ENCODE results near the gene CRB2.

GRCh38 chr9:123395689-123396511, 39.9 kb downstream of the CRB2 start:
- no peak for TF ChIP-seq CTCF (IDR thresholded peaks at IDR 0.05; ENCODE audit: low read depth, low read length, poor library complexity, severe bottlenecking)
- no peak for TF ChIP-seq EZH2phosphoT487 (IDR thresholded peaks at IDR 0.05; ENCODE audit: borderline replicate concordance, low read length)
